Small intestine (tissue), 16 donors: ENCODE data around the gene TICRR. TPM values are rescaled to one million over a fixed set of nuclear protein-coding genes. Genes with fewer than 3 reads are reported as not detected.
A peak's percentile ranks its signal among the peaks of the same experiment; 100 is the strongest.

Experiments used
- DNase-seq, 2 donors: peaks; one replicate each; pipeline versions ENCODE4 v3.0.0 to v3.0.0-alpha.2; 2013
- FAIRE-seq: peaks from 2 replicates; lab custom pipeline; 2012; peaks lifted over from hg19 to GRCh38; lab: Jason Lieb, UNC
- H3K27ac ChIP-seq, 3 donors: one replicate each; pipeline ENCODE4 v1.5.1; 2013; ENCODE audit warnings: low read length in 2 of 3, mild to moderate bottlenecking in 2 of 3, control low read depth in 1 of 3, inconsistent platforms in 1 of 3, low read depth in 1 of 3, moderate library complexity in 1 of 3
- H3K27me3 ChIP-seq, 3 donors: one replicate each; pipeline ENCODE4 v1.6.1; 2013; ENCODE audit warnings: low read length in 3 of 3, inconsistent platforms in 1 of 3; ENCODE audit not compliant: control insufficient read depth in 3 of 3, insufficient read depth in 3 of 3
- H3K36me3 ChIP-seq, 3 donors: one replicate each; pipeline ENCODE4 v1.6.1; 2013; ENCODE audit warnings: low read length in 3 of 3, inconsistent platforms in 1 of 3, low read depth in 1 of 3, mild to moderate bottlenecking in 1 of 3, moderate library complexity in 1 of 3; ENCODE audit not compliant: control insufficient read depth in 3 of 3, insufficient read depth in 2 of 3
- H3K4me1 ChIP-seq, 3 donors: one replicate each; pipeline ENCODE4 v1.6.1; 2013; ENCODE audit warnings: low read length in 2 of 3, inconsistent platforms in 1 of 3, low read depth in 1 of 3, mild to moderate bottlenecking in 1 of 3, moderate library complexity in 1 of 3; ENCODE audit not compliant: control insufficient read depth in 3 of 3, insufficient read depth in 2 of 3
- H3K4me3 ChIP-seq, 3 donors: one replicate each; pipeline ENCODE4 v1.5.1; 2013; ENCODE audit warnings: low read length in 3 of 3, control low read depth in 1 of 3, inconsistent platforms in 1 of 3, low read depth in 1 of 3, mild to moderate bottlenecking in 1 of 3, moderate library complexity in 1 of 3
- H3K9me3 ChIP-seq, 2 donors: one replicate each; pipeline ENCODE4 v1.6.1; 2013; ENCODE audit warnings: low read depth in 1 of 2, low read length in 1 of 2; ENCODE audit not compliant: control insufficient read depth in 2 of 2, insufficient read depth in 1 of 2
- WGBS, 3 donors: extraction: QIAGEN DNeasy Blood & Tissue Kit; methylation state at CpG; one replicate each; pipeline ENCODE4 v1.1.7; 2013; 5-methylcytosine and 5-hydroxymethylcytosine counted together
- long read RNA-seq, 10 donors: transcript quantifications; one replicate each; lab custom pipeline, GENCODE V29; 2026
- polyA plus RNA-seq, 4 donors: library from polyadenylated mRNA; stranded (reverse) in 3 of 4; unstranded in 1 of 4; fragments of 200-250 nt in 3 of 4; fragments of 120-200 nt in 1 of 4; gene quantifications; one replicate each; pipeline versions ENCODE4 v1.2.1 to v1.2.3, GENCODE V29; 2013
- donor health status: healthy with polysubstance abuse.
- donor health status: control.
- donor health status: control.
- donor health status: Bipolar disorder and iron deficiency.
- donor health status: healthy.

The TICRR gene
- 1 to 10 TPM in 2 of 4 donors, under 1 TPM in 1, not detected in 1; 0.22 to 4.1 (median 3.7) TPM for polyA plus RNA-seq
- long read RNA-seq, donor 1: 0 reads
- long read RNA-seq, donor 2: 0 reads
- long read RNA-seq, donor 3: 0 reads
- long read RNA-seq, donor 4, partial matches to known transcripts: 0 of 1 reads
- long read RNA-seq, donor 4, other reads (novel, unspliced or antisense): 0 of 1 reads
- long read RNA-seq, donor 5: 0 reads
- long read RNA-seq, donor 6: 0 reads
- long read RNA-seq, donor 7: 0 reads
- long read RNA-seq, donor 8: 0 reads
- long read RNA-seq, donor 9: 0 reads
- long read RNA-seq, donor 10, partial matches to known transcripts: 0 of 1 reads
- long read RNA-seq, donor 10, other reads (novel, unspliced or antisense): 0 of 1 reads

GRCh38 chr15:89575146-89575655 lies at the start of gene TICRR:
TICRR (plus strand) TSS chr15:89575469; CDS start chr15:89575587, 118 bp downstream.
- Histone ChIP-seq H3K27me3 (peaks cover 0 to 4% (median 0%) of the 10 kb centered on the region in 3 donors), H3K27ac (peak within 1 kb of the TSS in 1 of 3 donors; percentile 42), H3K4me1 (peaks cover 0 to 6% (median 0%) of the 10 kb centered on the region in 3 donors), H3K4me3 (peak within 1 kb of the TSS; percentile 51 to 88 (median 62)), H3K36me3 (peaks cover 0 to 5% (median 0%) of the 10 kb centered on the region in 3 donors), H3K9me3 (no peaks in the 10 kb centered on the region)
- peak; percentile 99 to 100 for DNase-seq
- FAIRE-seq: no peak
- 0% methylated on average over 35 to 37 of the region's 37 CpGs for WGBS, 3 donors

GRCh38 chr15:89526181-89526580 lies 49.1 kb upstream of the TICRR start:
- no peaks in the 10 kb centered on the region for H3K4me1 ChIP-seq
- DNase-seq (no peak), FAIRE-seq (no peak)
- H3K9me3 ChIP-seq: no peaks in the 10 kb centered on the region
- no peak overlapping the region for H3K4me3 ChIP-seq
- H3K27ac ChIP-seq: no peak overlapping the region
- WGBS, 3 donors: 90 to 93% (median 91%) methylated on average over 7 of the region's 7 CpGs
- H3K36me3 ChIP-seq: no peaks in the 10 kb centered on the region
- H3K27me3 ChIP-seq: peaks cover 0 to 4% (median 3%) of the 10 kb centered on the region in 3 donors

GRCh38 chr15:89526601-89527441 lies 48.4 kb upstream of the TICRR start:
- peaks cover 0 to 4% (median 3%) of the 10 kb centered on the region in 3 donors for H3K27me3 ChIP-seq
- DNase-seq: no peak
- H3K36me3 ChIP-seq: no peaks in the 10 kb centered on the region
- whole genome bisulfite sequencing, 3 donors: 46 to 76% (median 48%) methylated on average over 7 to 10 of the region's 10 CpGs
- no peak for FAIRE-seq
- no peak overlapping the region for H3K27ac ChIP-seq
- H3K4me1 ChIP-seq: no peaks in the 10 kb centered on the region
- H3K9me3 ChIP-seq: no peaks in the 10 kb centered on the region
- H3K4me3 ChIP-seq: no peak overlapping the region

GRCh38 chr15:89528757-89529352 lies 46.4 kb upstream of the TICRR start:
- no peaks in the 10 kb centered on the region for H3K27me3 ChIP-seq
- H3K4me3 ChIP-seq: no peak overlapping the region
- no peak overlapping the region for H3K27ac ChIP-seq
- FAIRE-seq (no peak), DNase-seq (no peak)
- H3K4me1 ChIP-seq: no peaks in the 10 kb centered on the region
- 64 to 75% (median 69%) methylated on average over 6 of the region's 6 CpGs for WGBS, 3 donors
- H3K9me3 ChIP-seq: no peaks in the 10 kb centered on the region
- no peaks in the 10 kb centered on the region for H3K36me3 ChIP-seq

- H3K9me3 ChIP-seq: no peaks in the 10 kb centered on the region
- 85 to 92% (median 89%) methylated on average over 5 of the region's 5 CpGs for WGBS, 3 donors
- FAIRE-seq (no peak), DNase-seq (no peak)
- H3K27me3 ChIP-seq: no peaks in the 10 kb centered on the region
- H3K4me3 ChIP-seq: no peak overlapping the region
- no peak overlapping the region for H3K27ac ChIP-seq
- no peaks in the 10 kb centered on the region for H3K36me3 ChIP-seq
- no peaks in the 10 kb centered on the region for H3K4me1 ChIP-seq
Observed at GRCh38 chr15:89530976-89531375, 44.3 kb upstream of the TICRR start.

GRCh38 chr15:89531796-89532537 lies 43.3 kb upstream of the TICRR start:
- Histone ChIP-seq H3K4me1 (no peaks in the 10 kb centered on the region), H3K27me3 (no peaks in the 10 kb centered on the region), H3K9me3 (no peaks in the 10 kb centered on the region), H3K4me3 (no peak overlapping the region), H3K27ac (no peak overlapping the region), H3K36me3 (no peaks in the 10 kb centered on the region)
- WGBS, 3 donors: 78 to 84% (median 78%) methylated on average over 6 of the region's 6 CpGs
- no peak for FAIRE-seq
- DNase-seq: no peak

- no peaks in the 10 kb centered on the region for H3K36me3 ChIP-seq
- no peak overlapping the region for H3K27ac ChIP-seq
- no peaks in the 10 kb centered on the region for H3K4me1 ChIP-seq
- H3K9me3 ChIP-seq: peaks cover 0 to 3% of the 10 kb centered on the region in 2 donors
- no peaks in the 10 kb centered on the region for H3K27me3 ChIP-seq
- H3K4me3 ChIP-seq: no peak overlapping the region
- DNase-seq (no peak), FAIRE-seq (no peak)
- 87 to 91% (median 89%) methylated on average over 4 of the region's 4 CpGs for WGBS, 3 donors
Observed at GRCh38 chr15:89533861-89534544, 41.3 kb upstream of the TICRR start.
